GM12875 (cell line): Measurements from ENCODE around the gene COMMD9.
A peak's percentile ranks its signal among the peaks of the same experiment; 100 is the strongest.

ENCODE experiments used
- H3K4me3 ChIP-seq: one replicate; pipeline ENCODE4 v1.5.1; 2011; ENCODE audit warnings: low read depth, low read length, control low read depth
- TF ChIP-seq, protein P1 (sequence below): IDR thresholded peaks from 2 replicates; pipeline ENCODE4 v1.5.1; 2011; ENCODE audit warnings: low read depth, mild to moderate bottlenecking, control low read depth, inconsistent platforms, low read length, moderate library complexity, borderline replicate concordance; ENCODE audit not compliant: insufficient read depth

Gene COMMD9

GRCh38 chr11:36292311-36292722, 3.1 kb upstream of the COMMD9 start:
- TF ChIP-seq, protein P1, sequence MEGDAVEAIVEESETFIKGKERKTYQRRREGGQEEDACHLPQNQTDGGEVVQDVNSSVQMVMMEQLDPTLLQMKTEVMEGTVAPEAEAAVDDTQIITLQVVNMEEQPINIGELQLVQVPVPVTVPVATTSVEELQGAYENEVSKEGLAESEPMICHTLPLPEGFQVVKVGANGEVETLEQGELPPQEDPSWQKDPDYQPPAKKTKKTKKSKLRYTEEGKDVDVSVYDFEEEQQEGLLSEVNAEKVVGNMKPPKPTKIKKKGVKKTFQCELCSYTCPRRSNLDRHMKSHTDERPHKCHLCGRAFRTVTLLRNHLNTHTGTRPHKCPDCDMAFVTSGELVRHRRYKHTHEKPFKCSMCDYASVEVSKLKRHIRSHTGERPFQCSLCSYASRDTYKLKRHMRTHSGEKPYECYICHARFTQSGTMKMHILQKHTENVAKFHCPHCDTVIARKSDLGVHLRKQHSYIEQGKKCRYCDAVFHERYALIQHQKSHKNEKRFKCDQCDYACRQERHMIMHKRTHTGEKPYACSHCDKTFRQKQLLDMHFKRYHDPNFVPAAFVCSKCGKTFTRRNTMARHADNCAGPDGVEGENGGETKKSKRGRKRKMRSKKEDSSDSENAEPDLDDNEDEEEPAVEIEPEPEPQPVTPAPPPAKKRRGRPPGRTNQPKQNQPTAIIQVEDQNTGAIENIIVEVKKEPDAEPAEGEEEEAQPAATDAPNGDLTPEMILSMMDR: no peak
- H3K4me3 ChIP-seq: no peak overlapping the region

- TF ChIP-seq, protein P1: no peak
- peak overlapping the region; percentile 63 for H3K4me3 ChIP-seq
Observed at GRCh38 chr11:36288442-36289225, 590 bp downstream of the COMMD9 start.

DNA sequence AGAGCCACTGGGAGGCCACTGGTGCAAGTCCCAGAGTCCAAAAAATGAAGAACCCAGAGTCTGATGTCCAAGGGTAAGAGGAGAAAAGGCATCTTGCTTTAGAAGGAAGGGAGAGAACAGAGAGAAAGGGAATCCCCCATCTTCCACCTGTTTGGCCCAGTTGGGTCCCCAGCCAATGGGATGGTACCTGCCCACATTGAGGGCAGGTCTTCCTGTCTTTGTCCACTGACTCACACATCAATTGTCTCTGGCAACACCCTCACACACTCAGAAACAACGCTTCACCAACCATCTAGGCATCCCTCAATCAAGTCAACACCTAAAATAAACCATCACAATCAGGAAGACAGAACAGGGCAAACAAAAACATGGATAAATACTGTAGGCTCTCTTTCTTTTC, 6.3 kb downstream of the COMMD9 start:
- H3K4me3 ChIP-seq: no peak overlapping the region
- TF ChIP-seq, protein P1: no peak

DNA sequence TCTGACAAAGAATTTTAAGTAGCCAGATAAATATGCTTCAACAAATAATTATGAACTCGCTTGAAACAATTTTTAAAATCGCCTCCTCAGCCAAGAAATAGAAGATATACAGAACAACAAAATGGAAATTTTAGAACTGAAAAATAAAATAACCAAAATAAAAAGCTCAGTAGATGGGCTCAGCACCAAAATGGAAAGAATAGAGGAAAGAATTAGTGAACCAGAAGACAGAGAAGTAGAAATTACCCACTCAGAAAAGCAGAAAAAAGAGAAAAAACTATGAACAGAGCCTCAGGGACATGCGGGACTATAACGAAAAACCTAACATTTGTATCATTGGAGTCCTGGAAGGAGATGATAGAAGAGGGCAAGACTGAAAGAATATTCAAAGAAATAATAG, 7.4 kb downstream of the COMMD9 start:
- TF ChIP-seq, protein P1: no peak
- no peak overlapping the region for H3K4me3 ChIP-seq

DNA sequence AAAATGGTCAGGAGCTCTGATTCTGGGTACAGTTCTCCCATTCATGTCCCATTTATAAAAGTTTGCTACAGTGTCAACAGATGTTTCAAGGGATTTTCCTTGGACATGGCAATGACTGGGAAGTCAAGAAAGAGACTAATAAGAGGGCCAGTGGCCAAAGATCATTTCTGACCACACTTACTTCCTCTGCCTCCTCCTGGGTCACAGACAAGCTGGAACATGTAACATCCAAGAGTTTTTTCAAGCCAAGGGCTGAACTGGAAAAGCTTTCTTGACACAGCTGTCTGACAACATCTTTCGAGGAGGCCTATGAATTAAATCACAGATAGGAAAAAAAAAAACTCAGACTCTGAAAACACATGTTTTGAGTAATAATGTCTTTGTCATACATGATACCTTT, 8.7 kb downstream of the COMMD9 start:
- TF ChIP-seq, protein P1: no peak

DNA sequence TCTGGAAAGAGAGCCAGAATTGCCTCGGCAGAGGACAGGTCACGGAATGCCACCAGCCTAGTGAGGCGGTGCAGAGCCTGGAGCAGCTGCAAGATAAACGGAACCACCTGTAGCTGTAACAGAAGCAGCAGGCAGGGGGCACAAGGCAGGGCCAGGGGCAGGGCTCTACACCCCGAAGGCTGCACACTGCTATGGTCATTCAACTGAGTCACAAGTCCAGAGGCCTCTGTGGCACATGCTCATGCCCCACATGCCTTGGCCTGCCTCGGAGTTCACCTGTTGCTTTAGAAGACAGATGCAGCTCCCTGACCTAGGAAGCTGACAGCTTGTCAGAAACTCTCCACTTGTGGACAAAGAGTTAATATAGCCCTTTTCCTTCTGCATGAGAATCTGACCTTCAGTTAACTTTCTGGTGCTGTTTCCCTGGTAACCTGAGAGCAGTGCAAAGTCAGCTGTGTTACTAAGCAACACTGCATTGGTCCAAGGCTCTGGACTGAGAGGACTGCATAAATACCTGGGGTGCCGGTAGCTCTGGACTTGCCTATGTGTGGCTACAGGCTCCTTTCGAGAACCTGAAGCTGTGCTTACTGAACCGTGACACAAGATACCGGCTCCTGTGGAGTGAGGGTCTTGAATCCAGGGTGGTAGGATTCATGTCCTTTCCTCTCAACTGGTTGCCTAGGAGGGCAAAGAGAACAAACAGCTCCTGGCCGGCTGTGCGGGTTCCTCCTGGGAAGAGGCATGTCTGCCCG, 10.5 kb downstream of the COMMD9 start:
- TF ChIP-seq, protein P1: no peak
- H3K4me3 ChIP-seq: no peak overlapping the region

More for the DNA sequence above, 8.7 kb downstream of the COMMD9 start:
- H3K4me3 ChIP-seq: no peak overlapping the region
